Amygdala (tissue), 56 donors: ENCODE data around the gene NAGLU.

ENCODE experiments used
- DNase-seq, 56 donors: peaks; one replicate each; lab custom pipeline; 2025; lab: John Stamatoyannopoulos, UW

The NAGLU gene

GRCh38 chr17:42581744-42582270, 45.8 kb downstream of the NAGLU start:
- no peak for DNase-seq

- no peak for DNase-seq
Observed at GRCh38 chr17:42584880-42585279, 48.8 kb downstream of the NAGLU start.

- no peak for DNase-seq
Observed at GRCh38 chr17:42585353-42585752, 49.3 kb downstream of the NAGLU start.

GRCh38 chr17:42586514-42587230, 50.6 kb downstream of the NAGLU start:
- DNase-seq, result no peak

- DNase-seq, result no peak
Observed at GRCh38 chr17:42590886-42591285, 54.8 kb downstream of the NAGLU start.

GRCh38 chr17:42591411-42591810, 55.4 kb downstream of the NAGLU start:
- DNase-seq, result no peak
